H1 (cell line): ENCODE results near the gene GOLIM4. TPM values are rescaled to one million over a fixed set of nuclear protein-coding genes. Genes with fewer than 3 reads are reported as not detected.

Experiments used
- CTCF ChIA-PET: fragments of 300-600 bp; sonication (Branson Sonifier 250); formaldehyde crosslinking; loops from one replicate; lab custom pipeline; 2021; ENCODE audit not compliant: partially characterized antibody; lab: Charles Lee
- POLR2A ChIA-PET: fragments of 300-600 bp; sonication (Branson Sonifier 250); formaldehyde crosslinking; loops from one replicate; lab custom pipeline; 2021; ENCODE audit warnings: inconsistent platforms; ENCODE audit not compliant: partially characterized antibody; lab: Charles Lee
- DNase-seq, 2 experiments: peaks; one replicate each; pipeline versions ENCODE4 v3.0.0 to v3.0.0-alpha.2; 2010 to 2022; ENCODE audit warnings: low spot score in 2 of 2, low read depth in 1 of 2, mixed read lengths in 1 of 2
- FAIRE-seq: peaks from 2 replicates; lab custom pipeline; 2011; peaks lifted over from hg19 to GRCh38; lab: Jason Lieb, UNC
- H2AFZ ChIP-seq: 2 replicates; pipeline ENCODE4 v1.8.1; 2012; ENCODE audit warnings: low read length, inconsistent platforms
- H2AK5ac ChIP-seq: 2 replicates; pipeline ENCODE4 v1.6.1; 2013; ENCODE audit warnings: low read depth, low read length
- H2BK120ac ChIP-seq: replicated peaks from 2 replicates; pipeline ENCODE3; 2013; ENCODE audit warnings: low read depth, low read length, inconsistent platforms
- H2BK12ac ChIP-seq: 2 replicates; pipeline ENCODE4 v1.6.1; 2013; ENCODE audit warnings: low read depth, low read length
- H2BK15ac ChIP-seq: 2 replicates; pipeline ENCODE4 v1.6.1; 2013; ENCODE audit warnings: low read length
- H2BK20ac ChIP-seq: 2 replicates; pipeline ENCODE4 v1.6.1; 2013; ENCODE audit warnings: low read length
- H2BK5ac ChIP-seq: 2 replicates; pipeline ENCODE4 v1.6.1; 2013; ENCODE audit warnings: low read depth, low read length
- H3K14ac ChIP-seq: 2 replicates; pipeline ENCODE4 v1.6.1; 2013; ENCODE audit warnings: inconsistent platforms; ENCODE audit not compliant: insufficient read length
- H3K18ac ChIP-seq: 2 replicates; pipeline ENCODE4 v1.6.1; 2013; ENCODE audit warnings: low read length; ENCODE audit errors: extremely low read depth
- H3K23ac ChIP-seq: 2 replicates; pipeline ENCODE4 v1.6.1; 2013; ENCODE audit warnings: inconsistent platforms; ENCODE audit not compliant: insufficient read length
- H3K23me2 ChIP-seq: 2 replicates; pipeline ENCODE4 v1.6.1; 2013; ENCODE audit warnings: low read depth, low read length
- H3K27ac ChIP-seq: 2 replicates; pipeline ENCODE4 v1.6.1; 2011; ENCODE audit warnings: low read depth, low read length, inconsistent platforms
- H3K27me3 ChIP-seq, 4 experiments: replicated peaks in 1 of 4; 1 replicate in 1 of 4; 2 replicates in 3 of 4; pipeline versions ENCODE4 v1.6.1 to v1.8.1; 2011 to 2013; ENCODE audit warnings: low read length in 3 of 4, mild to moderate bottlenecking in 3 of 4, inconsistent platforms in 2 of 4, mixed read lengths in 2 of 4, moderate library complexity in 1 of 4; ENCODE audit not compliant: control insufficient read depth in 3 of 4, insufficient read depth in 3 of 4; ENCODE audit errors: extremely low read depth in 1 of 4
- H3K36me3 ChIP-seq, 4 experiments: 2 replicates each; pipeline versions ENCODE4 v1.6.1 to v1.8.1; 2011 to 2013; ENCODE audit warnings: mild to moderate bottlenecking in 4 of 4, low read length in 3 of 4, moderate library complexity in 2 of 4, control low read depth in 1 of 4, inconsistent platforms in 1 of 4; ENCODE audit not compliant: insufficient read depth in 4 of 4, control insufficient read depth in 2 of 4
- H3K4ac ChIP-seq: replicated peaks from 2 replicates; pipeline ENCODE3; 2013; ENCODE audit warnings: low read length, low read depth, mixed read lengths, inconsistent platforms; ENCODE audit not compliant: insufficient read length
- H3K4me1 ChIP-seq, 4 experiments: replicated peaks in 1 of 4; 1 replicate in 1 of 4; 2 replicates in 3 of 4; pipeline versions ENCODE4 v1.6.1 to v1.8.1; 2011 to 2013; ENCODE audit warnings: low read length in 3 of 4, inconsistent platforms in 2 of 4, mixed read lengths in 1 of 4; ENCODE audit not compliant: insufficient read depth in 4 of 4, control insufficient read depth in 3 of 4
- H3K4me2 ChIP-seq, 2 experiments: 2 replicates each; pipeline versions ENCODE4 v1.6.1 to v1.8.1; 2011 to 2013; ENCODE audit warnings: low read depth in 2 of 2, low read length in 2 of 2, control low read depth in 1 of 2, inconsistent platforms in 1 of 2, mild to moderate bottlenecking in 1 of 2; ENCODE audit not compliant: insufficient read depth in 1 of 2
- H3K4me3 ChIP-seq, 4 experiments: fragments of 200-600, 300-600 bp in 1 of 4; sonication (generic), shearing (Covaris generic), sonication (Bioruptor Twin) in 1 of 4; 2 replicates each; pipeline versions ENCODE4 v1.5.1 to v1.8.1; 2011 to 2016; ENCODE audit warnings: low read length in 4 of 4, low read depth in 3 of 4, control low read depth in 2 of 4, inconsistent platforms in 2 of 4, mild to moderate bottlenecking in 2 of 4, mixed read lengths in 1 of 4, moderate library complexity in 1 of 4; ENCODE audit not compliant: insufficient read depth in 2 of 4; ENCODE audit errors: extremely low read depth in 1 of 4
- H3K56ac ChIP-seq: replicated peaks from 2 replicates; pipeline ENCODE3; 2013; ENCODE audit warnings: low read depth, mild to moderate bottlenecking, mixed read lengths, low read length, inconsistent platforms; ENCODE audit not compliant: insufficient read length
- H3K79me1 ChIP-seq: 2 replicates; pipeline ENCODE4 v1.6.1; 2013; ENCODE audit warnings: low read depth, low read length, control low read depth
- H3K79me2 ChIP-seq, 2 experiments: 2 replicates each; pipeline versions ENCODE4 v1.6.1 to v1.8.1; 2012 to 2013; ENCODE audit warnings: low read length in 2 of 2, mild to moderate bottlenecking in 2 of 2, inconsistent platforms in 1 of 2; ENCODE audit not compliant: insufficient read depth in 2 of 2, control insufficient read depth in 1 of 2
- H3K9ac ChIP-seq, 4 experiments: replicated peaks in 1 of 4; 1 replicate in 1 of 4; 2 replicates in 3 of 4; pipeline versions ENCODE4 v1.6.1 to v1.8.1; 2011 to 2013; ENCODE audit warnings: low read depth in 3 of 4, low read length in 3 of 4, control low read depth in 2 of 4, mild to moderate bottlenecking in 2 of 4, moderate library complexity in 2 of 4, inconsistent platforms in 1 of 4; ENCODE audit errors: extremely low read depth in 1 of 4
- H3K9me3 ChIP-seq, 2 experiments: 2 replicates each; pipeline versions ENCODE4 v1.6.1 to v1.8.1; 2012 to 2013; ENCODE audit warnings: mild to moderate bottlenecking in 2 of 2, moderate library complexity in 2 of 2, control low read depth in 1 of 2, inconsistent platforms in 1 of 2, low read depth in 1 of 2, low read length in 1 of 2, mixed read lengths in 1 of 2; ENCODE audit not compliant: insufficient read depth in 2 of 2
- H4K20me1 ChIP-seq, 2 experiments: replicated peaks in 1 of 2; 2 replicates each; pipeline versions ENCODE3 to v1.8.1; 2011 to 2013; ENCODE audit warnings: inconsistent platforms in 2 of 2, low read length in 2 of 2, mild to moderate bottlenecking in 1 of 2; ENCODE audit not compliant: insufficient read depth in 2 of 2, control insufficient read depth in 1 of 2
- H4K5ac ChIP-seq: 2 replicates; pipeline ENCODE4 v1.6.1; 2013; ENCODE audit warnings: low read length, low read depth, mixed read lengths, inconsistent platforms; ENCODE audit not compliant: insufficient read length
- H4K8ac ChIP-seq: 2 replicates; pipeline ENCODE4 v1.8.0; 2013; ENCODE audit warnings: mild to moderate bottlenecking, moderate library complexity, low read length, inconsistent platforms; ENCODE audit not compliant: insufficient read depth; ENCODE audit errors: extremely low read depth
- H4K91ac ChIP-seq: replicated peaks from 2 replicates; pipeline ENCODE3; 2013; ENCODE audit warnings: low read length, mixed read lengths, inconsistent platforms; ENCODE audit not compliant: insufficient read length
- BACH1 ChIP-seq: IDR thresholded peaks from 2 replicates; pipeline ENCODE4 v1.6.1; 2012; ENCODE audit warnings: low read length, improper control_type of control experiment
- BCL11A ChIP-seq, 2 experiments: IDR thresholded peaks; one replicate each; pipeline ENCODE4 v1.6.1; 2011; ENCODE audit warnings: low read depth in 2 of 2, low read length in 2 of 2, mild to moderate bottlenecking in 2 of 2
- E2F6 ChIP-seq: IDR thresholded peaks from 2 replicates; pipeline ENCODE4 v1.6.1; 2012; ENCODE audit warnings: inconsistent platforms
- PHF8 ChIP-seq: fragments of 200-600 bp; sonication (generic); conservative IDR thresholded peaks from 2 replicates; pipeline ENCODE4 v1.7.1; 2012; ENCODE audit warnings: low read depth, mild to moderate bottlenecking, inconsistent platforms, low read length, moderate library complexity
- POLR2A ChIP-seq, 2 experiments: IDR thresholded peaks; 1 replicate in 1 of 2; 2 replicates in 1 of 2; pipeline ENCODE4 v1.6.1; 2011; ENCODE audit warnings: low read depth in 2 of 2, low read length in 2 of 2, mild to moderate bottlenecking in 2 of 2; ENCODE audit errors: control extremely low read depth in 1 of 2
- POU5F1 ChIP-seq: IDR thresholded peaks from 2 replicates; pipeline ENCODE4 v1.6.1; 2011; ENCODE audit warnings: low read depth, mild to moderate bottlenecking, low read length, moderate library complexity
- RAD21 ChIP-seq, 2 experiments: IDR thresholded peaks in 1 of 2; conservative IDR thresholded peaks in 1 of 2; 2 replicates each; pipeline ENCODE4 v1.6.1; 2011; ENCODE audit warnings: low read depth in 2 of 2, low read length in 2 of 2, improper control_type of control experiment in 1 of 2, inconsistent platforms in 1 of 2, mild to moderate bottlenecking in 1 of 2, moderate library complexity in 1 of 2
- RBBP5 ChIP-seq: IDR thresholded peaks from 2 replicates; pipeline ENCODE4 v1.7.1; 2012; ENCODE audit warnings: low read depth, mild to moderate bottlenecking, inconsistent platforms, low read length, moderate library complexity, borderline replicate concordance
- SIN3A ChIP-seq, 2 experiments: IDR thresholded peaks in 1 of 2; conservative IDR thresholded peaks in 1 of 2; 2 replicates each; pipeline ENCODE4 v1.6.1; 2011 to 2012; ENCODE audit warnings: low read length in 2 of 2, improper control_type of control experiment in 1 of 2, low read depth in 1 of 2, mild to moderate bottlenecking in 1 of 2
- SIRT6 ChIP-seq: IDR thresholded peaks from one replicate; pipeline ENCODE4 v1.7.1; 2012; ENCODE audit warnings: low read length, inconsistent platforms
- SUZ12 ChIP-seq: fragments of 200-600 bp; sonication (generic); IDR thresholded peaks from 2 replicates; pipeline ENCODE4 v1.6.1; 2012; ENCODE audit warnings: mild to moderate bottlenecking, inconsistent platforms, low read length, moderate library complexity, mixed read lengths
- TCF12 ChIP-seq: IDR thresholded peaks from 2 replicates; pipeline ENCODE4 v1.6.1; 2011; ENCODE audit warnings: low read depth, mild to moderate bottlenecking, low read length
- WGBS, 2 experiments: shearing (Covaris generic) in 1 of 2; methylation state at CpG; one replicate each; pipeline versions ENCODE4 v1.1.6 to v1.1.7; 2013 to 2015; ENCODE audit warnings: low lambda C conversion rate in 2 of 2, mixed read lengths in 2 of 2, inconsistent platforms in 1 of 2, low coverage in 1 of 2, missing lambda C conversion rate in 1 of 2; ENCODE audit not compliant: insufficient replicate concordance in 2 of 2, insufficient coverage in 1 of 2, insufficient read length in 1 of 2; ENCODE audit errors: extremely low coverage in 1 of 2, missing lambda C conversion rate in 1 of 2; 5-methylcytosine and 5-hydroxymethylcytosine counted together
- polyA plus RNA-seq, 7 experiments: library from polyadenylated mRNA; depleted of rRNA in 3 of 7; stranded (reverse) in 5 of 7; unstranded in 2 of 7; fragments of >200 nt in 5 of 7; fragments of 200-250 nt in 2 of 7; gene quantifications; 1 replicate in 5 of 7; 2 replicates in 1 of 7; 4 replicates in 1 of 7; pipeline versions ENCODE4 v1.2.1 to v1.2.3, GENCODE V29; 2011 to 2013; ENCODE audit warnings: missing spikeins in 2 of 7, mixed read lengths in 2 of 7
- total RNA-seq: library from RNA; stranded (reverse); fragmentation: NEBNext Ultra II Directional; extraction: Animal tissue kit (Norgen Biotek cat#: 25700); gene quantifications from 2 replicates; pipeline ENCODE4 v1.2.1, GENCODE V29; 2021

The GOLIM4 gene
- total and polyA plus RNA-seq, 2 of the 8 experiments (the other 6 are each of a cell fraction or from before 2014, with no cell fraction given): 5.6 to 29.7 TPM

GRCh38 chr3:167996514-167996913 lies 99.2 kb downstream of the GOLIM4 start:
- H3K56ac ChIP-seq: no peak overlapping the region
- no peak overlapping the region for H3K4me3 ChIP-seq
- H3K4ac ChIP-seq: no peak overlapping the region
- no peaks in the 10 kb centered on the region for H3K79me1 ChIP-seq
- no peak overlapping the region for H4K5ac ChIP-seq
- no peak overlapping the region for H3K27ac ChIP-seq
- no peaks in the 10 kb centered on the region for H4K20me1 ChIP-seq
- H4K8ac ChIP-seq: no peak overlapping the region
- no peak overlapping the region for H2BK12ac ChIP-seq
- no peak overlapping the region for H2AFZ ChIP-seq
- H3K23me2 ChIP-seq: no peaks in the 10 kb centered on the region
- H3K27me3 ChIP-seq: no peaks in the 10 kb centered on the region
- no peaks in the 10 kb centered on the region for H3K9me3 ChIP-seq
- H2BK20ac ChIP-seq: no peak overlapping the region
- H3K9ac ChIP-seq: no peak overlapping the region
- no peak overlapping the region for H3K18ac ChIP-seq
- no peak overlapping the region for H2BK15ac ChIP-seq
- ChIA-PET POLR2A (no interaction called here), CTCF (no interaction called here)
- H2BK120ac ChIP-seq: no peak overlapping the region
- 88% methylated on average over 4 of the region's 4 CpGs; no CpG with 5 or more reads in 1 of the 2 experiments for WGBS, 2 experiments
- no peak overlapping the region for H2AK5ac ChIP-seq
- no peak overlapping the region for H3K23ac ChIP-seq
- no peaks in the 10 kb centered on the region for H3K4me1 ChIP-seq
- H3K79me2 ChIP-seq: no peaks in the 10 kb centered on the region
- FAIRE-seq: no peak
- H3K4me2 ChIP-seq: no peak overlapping the region
- no peak overlapping the region for H3K14ac ChIP-seq
- H3K36me3 ChIP-seq: no peaks in the 10 kb centered on the region
- no peak for DNase-seq
- TF ChIP-seq SIN3A (conservative IDR thresholded peaks at IDR 0.05 in 1 of 2, IDR thresholded peaks at IDR 0.05 in 1 of 2; ENCODE audit: low read depth in 1 of 2, low read length in 2 of 2): no peak
- TF ChIP-seq E2F6: no peak
- no peak for TF ChIP-seq TCF12
- TF ChIP-seq RBBP5: no peak
- no peak for TF ChIP-seq BCL11A (IDR thresholded peaks at IDR 0.05; ENCODE audit: low read depth in 2 of 2, low read length in 2 of 2)
- no peak for TF ChIP-seq POLR2A (IDR thresholded peaks at IDR 0.05; ENCODE audit: control extremely low read depth in 1 of 2, low read depth in 2 of 2, low read length in 2 of 2)
- no peak for TF ChIP-seq BACH1
- TF ChIP-seq SUZ12: no peak
- no peak for TF ChIP-seq SIRT6
- TF ChIP-seq POU5F1: no peak
- no peak for TF ChIP-seq RAD21 (IDR thresholded peaks at IDR 0.05 in 1 of 2, conservative IDR thresholded peaks at IDR 0.05 in 1 of 2; ENCODE audit: low read depth in 2 of 2, low read length in 2 of 2)
- TF ChIP-seq PHF8: no peak
- H2BK5ac ChIP-seq: no peak overlapping the region
- H4K91ac ChIP-seq: no peak overlapping the region
